ENCODE measurements around the gene SNAP25.

- TF ChIP-seq POLR2AphosphoS5 (IDR thresholded peaks at IDR 0.05; ENCODE audit: borderline replicate concordance, low read depth, low read length), result no peak
- TF ChIP-seq EZH2 (IDR thresholded peaks at IDR 0.05), result no peak
- TF ChIP-seq FOXP2 (optimal IDR thresholded peaks at IDR 0.05; ENCODE audit: control extremely low read depth, extremely low read length, insufficient read depth), result no peak
Observed at GRCh38 chr20:10328897-10329255, 110.2 kb downstream of the SNAP25 start.

All from SK-N-MC (cell line).